GM12878 (cell line): ENCODE results near the gene VPS13C. TPM values are rescaled to one million over a fixed set of nuclear protein-coding genes. Genes with fewer than 3 reads are reported as not detected.

ENCODE experiments used
- ATAC-seq: fragments of 200-7000 bp; cut with Tn5 transposase; 3 replicates; pipeline ENCODE4 v1.9.1; 2020; ENCODE audit warnings: mild to moderate bottlenecking, moderate library complexity
- BruUV-seq: library from RNA; stranded (reverse); fragments of 400-500 nt; replicated peaks from 2 replicates; lab custom pipeline; 2021; lab: Mats Ljungman, UMichigan
- CTCF ChIA-PET: fragments of 300-600 bp; sonication (Branson Sonifier 250); formaldehyde crosslinking; extraction: SDS; loops from one replicate; lab custom pipeline; 2021; ENCODE audit warnings: inconsistent platforms; lab: Yijun Ruan, JAX
- POLR2A ChIA-PET: fragments of 350-600 bp; formaldehyde crosslinking; extraction: SDS; loops from one replicate; lab custom pipeline; 2021; ENCODE audit warnings: inconsistent platforms; lab: Charles Lee
- RAD21 ChIA-PET: fragments of 300-600 bp; sonication (Branson Sonifier 250); formaldehyde crosslinking; loops from one replicate; lab custom pipeline; 2023; ENCODE audit warnings: antibody characterized with exemption; ENCODE audit not compliant: unreplicated experiment; lab: Charles Lee
- SMC1A ChIA-PET: fragments of 300-600 bp; sonication (Branson Sonifier 250); formaldehyde crosslinking; loops from one replicate; lab custom pipeline; 2023; ENCODE audit not compliant: unreplicated experiment, uncharacterized antibody; lab: Charles Lee
- DNase-seq: peaks from one replicate; pipeline ENCODE4 v3.0.0-alpha.2; 2011; ENCODE audit warnings: low read depth, low spot score
- FAIRE-seq: peaks from 3 replicates; lab custom pipeline; 2011; peaks lifted over from hg19 to GRCh38; lab: Jason Lieb, UNC
- H2AFZ ChIP-seq: 2 replicates; pipeline ENCODE4 v1.6.0; 2011; ENCODE audit warnings: low read depth, low read length, control low read depth; ENCODE audit not compliant: control insufficient read depth
- H3K27ac ChIP-seq: 2 replicates; pipeline ENCODE4 v1.5.1; 2011; ENCODE audit warnings: control low read depth; ENCODE audit not compliant: control insufficient read depth, insufficient read depth
- H3K27me3 ChIP-seq, 2 experiments: replicated peaks in 1 of 2; 2 replicates each; pipeline versions ENCODE4 v1.6.0 to v1.6.1; 2011; ENCODE audit warnings: low read length in 1 of 2; ENCODE audit not compliant: control insufficient read depth in 2 of 2, insufficient read depth in 2 of 2
- H3K36me3 ChIP-seq, 2 experiments: 2 replicates each; pipeline ENCODE4 v1.5.1; 2011; ENCODE audit warnings: low read length in 1 of 2; ENCODE audit not compliant: control insufficient read depth in 2 of 2, insufficient read depth in 2 of 2
- H3K4me1 ChIP-seq: 2 replicates; pipeline ENCODE4 v1.6.1; 2011; ENCODE audit warnings: mild to moderate bottlenecking, low read length, moderate library complexity, mixed read lengths; ENCODE audit not compliant: control insufficient read depth, insufficient read depth
- H3K4me2 ChIP-seq: 2 replicates; pipeline ENCODE4 v1.6.0; 2011; ENCODE audit warnings: control low read depth; ENCODE audit not compliant: control insufficient read depth, insufficient read depth
- H3K4me3 ChIP-seq: fragments of 200-600 bp; sonication (generic); 2 replicates; pipeline ENCODE4 v1.5.1; 2016
- H3K79me2 ChIP-seq: 2 replicates; pipeline ENCODE4 v1.6.0; 2011; ENCODE audit warnings: low read length; ENCODE audit not compliant: control insufficient read depth, insufficient read depth
- H3K9ac ChIP-seq: 2 replicates; pipeline ENCODE4 v1.8.0; 2011; ENCODE audit warnings: low read length, control low read depth, mixed read lengths; ENCODE audit not compliant: control insufficient read depth, insufficient read depth
- H3K9me3 ChIP-seq: replicated peaks from 3 replicates; pipeline ENCODE4 v1.5.1; 2011; ENCODE audit warnings: mild to moderate bottlenecking, low read length; ENCODE audit not compliant: control insufficient read depth, insufficient read depth
- H4K20me1 ChIP-seq: 2 replicates; pipeline ENCODE4 v1.6.0; 2011; ENCODE audit not compliant: control insufficient read depth, insufficient read depth
- ATF7 ChIP-seq: fragments of 450-650 bp; IDR thresholded peaks from 2 replicates; pipeline ENCODE4 v1.6.1; 2016; ENCODE audit warnings: low read depth, mild to moderate bottlenecking
- NFYA ChIP-seq: IDR thresholded peaks from 2 replicates; pipeline ENCODE4 v1.6.1; 2011; ENCODE audit warnings: low read depth, mild to moderate bottlenecking, low read length, improper control_type of control experiment, borderline replicate concordance
- NR2C1 ChIP-seq: fragments of 450-650 bp; IDR thresholded peaks from 2 replicates; pipeline ENCODE4 v1.6.1; 2017; ENCODE audit warnings: antibody characterized with exemption, mild to moderate bottlenecking, moderate library complexity
- SMAD1 ChIP-seq: fragments of 450-650 bp; IDR thresholded peaks from 2 replicates; pipeline ENCODE4 v1.6.1; 2018; ENCODE audit warnings: mild to moderate bottlenecking, low read depth; ENCODE audit not compliant: partially characterized antibody
- SMC3 ChIP-seq: IDR thresholded peaks from 2 replicates; pipeline ENCODE4 v1.6.1; 2011; ENCODE audit warnings: low read length, improper control_type of control experiment, borderline replicate concordance
- ZNF24 ChIP-seq: fragments of 450-650 bp; IDR thresholded peaks from 2 replicates; pipeline ENCODE4 v1.6.1; 2017; ENCODE audit warnings: antibody characterized with exemption, mild to moderate bottlenecking
- ZNF384 ChIP-seq: IDR thresholded peaks from 2 replicates; pipeline ENCODE4 v1.6.1; 2012; ENCODE audit warnings: low read depth, mild to moderate bottlenecking, low read length, improper control_type of control experiment, borderline replicate concordance
- WGBS: methylation state at CpG from one replicate; pipeline ENCODE4 v1.1.6; 2016; ENCODE audit warnings: low lambda C conversion rate; ENCODE audit not compliant: insufficient replicate concordance, insufficient coverage; ENCODE audit errors: missing lambda C conversion rate; 5-methylcytosine and 5-hydroxymethylcytosine counted together
- in situ Hi-C: fragments of 300-500 bp; cut with MboI; formaldehyde crosslinking; loops from 9 replicates; pipeline ENCODE4 v1.14.3; 2018; ENCODE audit warnings: mixed read lengths
- intact Hi-C: fragments of 100-400 bp; cut with micrococcal nuclease; formaldehyde crosslinking; loops from one replicate; pipeline ENCODE4 v1.14.2; 2022; ENCODE audit not compliant: unreplicated experiment
- polyA plus RNA-seq, 11 experiments: library from polyadenylated mRNA; depleted of rRNA in 4 of 11; unstranded in 6 of 11; stranded (reverse) in 5 of 11; fragments of >200 nt; fragmentation: Nextera tagmentation in 4 of 11; fragmentation: Illumina TruSeq in 1 of 11; extraction: Ambion mirVana in 4 of 11; extraction: Trizol in 1 of 11; gene quantifications; 1 replicate in 1 of 11; 2 replicates in 10 of 11; pipeline versions ENCODE4 v1.2.1 to v1.2.3, GENCODE V29; 2011 to 2016; ENCODE audit warnings: inconsistent platforms in 2 of 11, missing spikeins in 2 of 11, low read depth in 1 of 11
- total RNA-seq, 4 experiments: library from RNA; depleted of rRNA in 3 of 4; stranded (reverse); fragments of >200 nt in 3 of 4; fragmentation: Illumina TruSeq in 1 of 4; extraction: Trizol in 1 of 4; gene quantifications; 2 replicates each; pipeline versions ENCODE4 v1.2.1 to v1.2.3, GENCODE V29; 2013 to 2021
- TF ChIP-seq, protein P1 (sequence below): IDR thresholded peaks from 2 replicates; pipeline ENCODE4 v1.6.1; 2012; ENCODE audit warnings: low read depth, low read length, improper control_type of control experiment

VPS13C gene
- total and polyA plus RNA-seq, 10 of the 15 experiments (the other 5 are each of a cell fraction or from before 2014, with no cell fraction given), result 9.3 to 53.1 (median 31.8) TPM

DNA sequence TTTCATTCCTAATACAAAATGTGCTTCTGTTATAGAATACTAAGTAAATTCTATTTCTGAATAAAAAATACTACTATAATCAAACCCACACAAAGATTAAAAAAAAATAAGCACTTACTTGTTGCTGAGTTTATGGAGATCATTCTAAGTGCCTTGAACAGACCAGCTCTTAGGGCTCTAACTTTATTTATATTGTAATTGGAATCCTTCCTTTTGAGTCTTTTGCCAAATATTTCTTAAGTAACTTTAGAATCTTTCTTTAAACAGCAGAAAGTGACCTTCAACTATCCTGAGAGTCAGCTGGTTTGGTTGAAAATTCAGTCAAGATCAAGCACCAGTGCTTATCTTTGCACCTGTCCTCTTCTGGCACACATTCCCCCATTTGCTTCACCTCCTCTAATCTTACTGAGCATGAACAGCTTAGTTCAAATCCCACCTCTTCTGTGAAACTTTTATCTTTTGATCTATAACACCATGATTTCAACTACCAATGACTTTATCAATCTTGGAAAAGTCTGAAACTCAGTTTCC, 149.3 kb downstream of the VPS13C start:
- ChIA-PET POLR2A (interaction anchor here (1.1 kb wide), 1 partner anchor 8 kb away, joined by 3 read pairs; no protein-coding TSS in a partner anchor), RAD21 (interaction anchor here (0.9 kb wide), 1 partner anchor 396 kb away, joined by 3 read pairs; no protein-coding TSS in a partner anchor), SMC1A (interaction anchor here (1.2 kb wide), 1 partner anchor 71 kb away, joined by 3 read pairs; no protein-coding TSS in a partner anchor), CTCF (interaction anchor here (0.8 to 0.9 kb wide), 2 partner anchors 77 to 162 kb away, joined by 3 read pairs; no protein-coding TSS in a partner anchor)
- intact Hi-C loops (no loop called here), in situ Hi-C loops (no loop called here)
- Histone ChIP-seq H2AFZ (no peak overlapping the region), H3K9ac (no peak overlapping the region), H3K4me2 (no peak overlapping the region), H3K79me2 (no peaks in the 10 kb centered on the region), H3K36me3 (peaks cover 1 to 7% of the 10 kb centered on the region in 2 experiments), H3K9me3 (no peaks in the 10 kb centered on the region), H3K4me1 (no peaks in the 10 kb centered on the region), H3K27me3 (no peaks in the 10 kb centered on the region), H3K4me3 (no peak overlapping the region), H3K27ac (no peak overlapping the region), H4K20me1 (no peaks in the 10 kb centered on the region)
- no peak for DNase-seq
- TF ChIP-seq ZNF24, result no peak
- TF ChIP-seq NFYA, result no peak
- TF ChIP-seq NR2C1, result no peak
- TF ChIP-seq, protein P1, sequence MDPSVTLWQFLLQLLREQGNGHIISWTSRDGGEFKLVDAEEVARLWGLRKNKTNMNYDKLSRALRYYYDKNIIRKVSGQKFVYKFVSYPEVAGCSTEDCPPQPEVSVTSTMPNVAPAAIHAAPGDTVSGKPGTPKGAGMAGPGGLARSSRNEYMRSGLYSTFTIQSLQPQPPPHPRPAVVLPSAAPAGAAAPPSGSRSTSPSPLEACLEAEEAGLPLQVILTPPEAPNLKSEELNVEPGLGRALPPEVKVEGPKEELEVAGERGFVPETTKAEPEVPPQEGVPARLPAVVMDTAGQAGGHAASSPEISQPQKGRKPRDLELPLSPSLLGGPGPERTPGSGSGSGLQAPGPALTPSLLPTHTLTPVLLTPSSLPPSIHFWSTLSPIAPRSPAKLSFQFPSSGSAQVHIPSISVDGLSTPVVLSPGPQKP, result no peak
- TF ChIP-seq SMC3, result no peak
- no peak for TF ChIP-seq ZNF384
- no TSS peak for BruUV-seq
- ATAC-seq, result no peak
- FAIRE-seq, result no peak

DNA sequence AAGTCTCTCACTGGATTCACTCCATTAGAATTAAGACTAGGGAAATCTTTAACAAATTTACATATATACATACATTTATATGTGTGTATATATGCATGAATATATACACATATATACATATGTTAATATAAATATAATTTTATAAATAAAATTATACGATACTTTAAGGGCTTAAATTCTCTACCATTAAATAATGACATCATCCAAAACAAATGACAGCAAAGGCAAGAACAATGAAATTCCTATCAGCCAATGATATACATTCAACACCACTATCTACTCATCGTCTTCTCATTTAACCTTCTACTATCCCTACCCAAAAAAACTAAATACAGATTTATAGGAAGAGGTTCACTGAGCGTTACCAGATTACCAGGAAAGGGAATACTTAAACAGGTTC, 152.0 kb downstream of the VPS13C start:
- H3K4me1 ChIP-seq, result no peaks in the 10 kb centered on the region
- intact Hi-C loops, result no loop called here
- no peaks in the 10 kb centered on the region for H3K79me2 ChIP-seq
- H2AFZ ChIP-seq, result no peak overlapping the region
- H4K20me1 ChIP-seq, result no peaks in the 10 kb centered on the region
- RAD21 ChIA-PET, result no interaction called here
- SMC1A ChIA-PET, result interaction anchor here (0.7 kb wide), 1 partner anchor 166 kb away, joined by 3 read pairs; no protein-coding TSS in a partner anchor
- H3K9me3 ChIP-seq, result no peaks in the 10 kb centered on the region
- DNase-seq (no peak), ATAC-seq (no peak), FAIRE-seq (no peak)
- no peaks in the 10 kb centered on the region for H3K27me3 ChIP-seq
- no peak for TF ChIP-seq SMAD1
- peak; percentile 46; the same call in 1 of the 2 replicates for TF ChIP-seq ATF7
- no peak overlapping the region for H3K9ac ChIP-seq
- 80% methylated on average over 3 of the region's 3 CpGs for WGBS
- CTCF ChIA-PET, result no interaction called here
- H3K27ac ChIP-seq, result no peak overlapping the region
- peaks cover 0 to 6% of the 10 kb centered on the region in 2 experiments; a peak in 2 of 4 replicates for H3K36me3 ChIP-seq
- POLR2A ChIA-PET, result no interaction called here
- in situ Hi-C loops, result no loop called here
- BruUV-seq, result no TSS peak
- no peak overlapping the region for H3K4me2 ChIP-seq
- no peak overlapping the region for H3K4me3 ChIP-seq
